DND-41 (cell line): ENCODE results near the gene TRPV5.

Experiments
- ATAC-seq: fragments of 200-7000 bp; cut with Tn5 transposase; 3 replicates; pipeline ENCODE4 v1.9.1; 2021; ENCODE audit warnings: low read depth; ENCODE audit not compliant: insufficient read depth
- DNase-seq: peaks from one replicate; pipeline ENCODE4 v3.0.0-alpha.2; 2020
- H2AFZ ChIP-seq: 2 replicates; pipeline ENCODE4 v1.6.0; 2012; ENCODE audit warnings: low read depth, low read length
- H3K27ac ChIP-seq: 2 replicates; pipeline ENCODE4 v1.5.1; 2012; ENCODE audit warnings: low read length, inconsistent platforms
- H3K27me3 ChIP-seq: fragments of 200-600 bp; sonication (generic); 2 replicates; pipeline ENCODE4 v1.6.0; 2012; ENCODE audit warnings: low read length, mild to moderate bottlenecking, inconsistent platforms; ENCODE audit not compliant: insufficient read depth, poor library complexity
- H3K36me3 ChIP-seq: 2 replicates; pipeline ENCODE4 v1.5.1; 2012; ENCODE audit warnings: low read length, inconsistent platforms; ENCODE audit not compliant: insufficient read depth
- H3K4me1 ChIP-seq: 2 replicates; pipeline ENCODE4 v1.5.1; 2012; ENCODE audit warnings: mild to moderate bottlenecking, low read length; ENCODE audit not compliant: insufficient read depth
- H3K4me2 ChIP-seq: 2 replicates; pipeline ENCODE4 v1.6.0; 2012; ENCODE audit warnings: mild to moderate bottlenecking, moderate library complexity, low read length, inconsistent platforms; ENCODE audit not compliant: insufficient read depth
- H3K4me3 ChIP-seq, 2 experiments: fragments of 200-600 bp in 1 of 2; shearing (Covaris generic) in 1 of 2; 2 replicates each; pipeline ENCODE4 v1.5.1; 2012 to 2016; ENCODE audit warnings: inconsistent platforms in 2 of 2, low read length in 2 of 2, mild to moderate bottlenecking in 2 of 2, low read depth in 1 of 2, moderate library complexity in 1 of 2
- H3K79me2 ChIP-seq: 2 replicates; pipeline ENCODE4 v1.6.0; 2012; ENCODE audit warnings: low read length, inconsistent platforms; ENCODE audit not compliant: insufficient read depth
- H3K9ac ChIP-seq: 2 replicates; pipeline ENCODE4 v1.6.0; 2012; ENCODE audit warnings: low read depth, mild to moderate bottlenecking, inconsistent platforms, low read length, moderate library complexity
- H3K9me3 ChIP-seq: 2 replicates; pipeline ENCODE4 v1.5.1; 2012; ENCODE audit warnings: low read length, moderate library complexity, mild to moderate bottlenecking, inconsistent platforms; ENCODE audit not compliant: insufficient read depth, severe bottlenecking
- H4K20me1 ChIP-seq: 2 replicates; pipeline ENCODE4 v1.6.0; 2012; ENCODE audit warnings: low read length; ENCODE audit not compliant: insufficient read depth
- EZH2 ChIP-seq: IDR thresholded peaks from 3 replicates; pipeline ENCODE4 v1.6.1; 2012; ENCODE audit warnings: borderline replicate concordance, low read depth, mild to moderate bottlenecking, moderate library complexity, low read length, inconsistent platforms; ENCODE audit not compliant: severe bottlenecking
- TF ChIP-seq, protein P1 (sequence below): IDR thresholded peaks from 2 replicates; pipeline ENCODE4 v1.5.1; 2012; ENCODE audit warnings: borderline replicate concordance, low read length, moderate library complexity, mild to moderate bottlenecking; ENCODE audit not compliant: poor library complexity, severe bottlenecking; ENCODE audit errors: extremely low read depth

Gene TRPV5

GRCh38 chr7:142880876-142881505, 52.6 kb downstream of the TRPV5 start:
- H3K4me2 ChIP-seq = no peak overlapping the region
- H2AFZ ChIP-seq = no peak overlapping the region
- no peak overlapping the region for H3K27ac ChIP-seq
- no peaks in the 10 kb centered on the region for H3K27me3 ChIP-seq
- no peaks in the 10 kb centered on the region for H3K9me3 ChIP-seq
- H3K9ac ChIP-seq = no peak overlapping the region
- TF ChIP-seq, protein P1, sequence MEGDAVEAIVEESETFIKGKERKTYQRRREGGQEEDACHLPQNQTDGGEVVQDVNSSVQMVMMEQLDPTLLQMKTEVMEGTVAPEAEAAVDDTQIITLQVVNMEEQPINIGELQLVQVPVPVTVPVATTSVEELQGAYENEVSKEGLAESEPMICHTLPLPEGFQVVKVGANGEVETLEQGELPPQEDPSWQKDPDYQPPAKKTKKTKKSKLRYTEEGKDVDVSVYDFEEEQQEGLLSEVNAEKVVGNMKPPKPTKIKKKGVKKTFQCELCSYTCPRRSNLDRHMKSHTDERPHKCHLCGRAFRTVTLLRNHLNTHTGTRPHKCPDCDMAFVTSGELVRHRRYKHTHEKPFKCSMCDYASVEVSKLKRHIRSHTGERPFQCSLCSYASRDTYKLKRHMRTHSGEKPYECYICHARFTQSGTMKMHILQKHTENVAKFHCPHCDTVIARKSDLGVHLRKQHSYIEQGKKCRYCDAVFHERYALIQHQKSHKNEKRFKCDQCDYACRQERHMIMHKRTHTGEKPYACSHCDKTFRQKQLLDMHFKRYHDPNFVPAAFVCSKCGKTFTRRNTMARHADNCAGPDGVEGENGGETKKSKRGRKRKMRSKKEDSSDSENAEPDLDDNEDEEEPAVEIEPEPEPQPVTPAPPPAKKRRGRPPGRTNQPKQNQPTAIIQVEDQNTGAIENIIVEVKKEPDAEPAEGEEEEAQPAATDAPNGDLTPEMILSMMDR = peak; percentile 83
- TF ChIP-seq EZH2 = no peak
- H3K79me2 ChIP-seq = no peaks in the 10 kb centered on the region
- ATAC-seq = peak; percentile 74
- no peaks in the 10 kb centered on the region for H3K36me3 ChIP-seq
- H3K4me3 ChIP-seq = no peak overlapping the region
- no peaks in the 10 kb centered on the region for H4K20me1 ChIP-seq
- DNase-seq = peak; percentile 60
- no peaks in the 10 kb centered on the region for H3K4me1 ChIP-seq

GRCh38 chr7:142879060-142879459, 54.5 kb downstream of the TRPV5 start:
- no peak overlapping the region for H3K9ac ChIP-seq
- TF ChIP-seq, protein P1 = no peak
- TF ChIP-seq EZH2 = no peak
- no peak overlapping the region for H3K4me2 ChIP-seq
- H3K4me3 ChIP-seq = no peak overlapping the region
- H2AFZ ChIP-seq = no peak overlapping the region
- ATAC-seq = no peak
- no peaks in the 10 kb centered on the region for H4K20me1 ChIP-seq
- no peak for DNase-seq
- no peak overlapping the region for H3K27ac ChIP-seq
- H3K4me1 ChIP-seq = no peaks in the 10 kb centered on the region
- no peaks in the 10 kb centered on the region for H3K9me3 ChIP-seq
- H3K36me3 ChIP-seq = no peaks in the 10 kb centered on the region
- no peaks in the 10 kb centered on the region for H3K79me2 ChIP-seq
- no peaks in the 10 kb centered on the region for H3K27me3 ChIP-seq

DNA sequence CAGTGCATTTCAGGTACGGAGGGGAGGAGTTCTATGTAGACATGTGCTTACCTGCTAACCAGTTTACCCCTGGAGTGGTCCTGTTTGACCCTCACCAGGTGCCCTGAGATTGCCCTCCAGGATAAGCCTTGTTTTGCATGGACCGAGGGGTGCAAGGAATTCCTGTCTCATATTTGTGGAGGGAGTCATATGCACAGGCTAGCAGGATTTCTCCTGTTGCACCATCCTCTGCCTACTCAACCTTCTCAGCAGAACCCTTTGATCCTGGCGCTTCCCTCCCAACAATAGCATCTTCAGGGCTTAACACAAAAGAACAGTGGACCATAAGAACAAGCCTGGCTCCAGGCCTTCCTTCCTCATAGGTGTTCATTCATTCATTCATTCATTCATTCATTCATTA, 55.2 kb downstream of the TRPV5 start:
- no peak for DNase-seq
- Histone ChIP-seq H3K4me2 (no peak overlapping the region), H3K27me3 (no peaks in the 10 kb centered on the region)

More for the DNA sequence above, 55.2 kb downstream of the TRPV5 start:
- peaks cover 7% of the 10 kb centered on the region for H3K36me3 ChIP-seq
- no peaks in the 10 kb centered on the region for H4K20me1 ChIP-seq
- H3K4me3 ChIP-seq = no peak overlapping the region
- H3K27ac ChIP-seq = no peak overlapping the region
- ATAC-seq = no peak
- H3K79me2 ChIP-seq = no peaks in the 10 kb centered on the region
- no peaks in the 10 kb centered on the region for H3K4me1 ChIP-seq
- H3K9me3 ChIP-seq = no peaks in the 10 kb centered on the region
- H3K9ac ChIP-seq = no peak overlapping the region
- no peak overlapping the region for H2AFZ ChIP-seq
- TF ChIP-seq, protein P1 = no peak
- TF ChIP-seq EZH2 = no peak
